PFSK-1 (cell line): ENCODE results near the gene CCDC188.

ENCODE experiments used
- POLR2AphosphoS5 ChIP-seq: IDR thresholded peaks from 2 replicates; pipeline ENCODE4 v1.6.1; 2012; ENCODE audit warnings: low read depth, mild to moderate bottlenecking, control low read depth, low read length, moderate library complexity
- SIN3A ChIP-seq: IDR thresholded peaks from 2 replicates; pipeline ENCODE4 v1.6.1; 2012; ENCODE audit warnings: mild to moderate bottlenecking, low read length, moderate library complexity, borderline replicate concordance; ENCODE audit not compliant: insufficient read depth
- TAF1 ChIP-seq: IDR thresholded peaks from 2 replicates; pipeline ENCODE4 v1.6.1; 2012; ENCODE audit warnings: low read length, control low read depth, borderline replicate concordance; ENCODE audit not compliant: insufficient read depth

- TF ChIP-seq POLR2AphosphoS5 (no peak), TAF1 (no peak), SIN3A (no peak)
These were observed 37.1 kb downstream of the CCDC188 start for GRCh38 chr22:20113551-20114310.
